GM21786 (cell line): ENCODE measurements around the gene LCA5.
"Not testable (repeated sequence)": the region's sequence is repeated elsewhere in the genome, so short reads cannot be mapped to it uniquely, and the experiment has no call there.

Source experiments
- ATAC-seq: cut with Tn5 transposase; IDR thresholded peaks from one replicate; pipeline ENCODE4 v1.9.1; 2021; ENCODE audit not compliant: unreplicated experiment

Gene LCA5

DNA sequence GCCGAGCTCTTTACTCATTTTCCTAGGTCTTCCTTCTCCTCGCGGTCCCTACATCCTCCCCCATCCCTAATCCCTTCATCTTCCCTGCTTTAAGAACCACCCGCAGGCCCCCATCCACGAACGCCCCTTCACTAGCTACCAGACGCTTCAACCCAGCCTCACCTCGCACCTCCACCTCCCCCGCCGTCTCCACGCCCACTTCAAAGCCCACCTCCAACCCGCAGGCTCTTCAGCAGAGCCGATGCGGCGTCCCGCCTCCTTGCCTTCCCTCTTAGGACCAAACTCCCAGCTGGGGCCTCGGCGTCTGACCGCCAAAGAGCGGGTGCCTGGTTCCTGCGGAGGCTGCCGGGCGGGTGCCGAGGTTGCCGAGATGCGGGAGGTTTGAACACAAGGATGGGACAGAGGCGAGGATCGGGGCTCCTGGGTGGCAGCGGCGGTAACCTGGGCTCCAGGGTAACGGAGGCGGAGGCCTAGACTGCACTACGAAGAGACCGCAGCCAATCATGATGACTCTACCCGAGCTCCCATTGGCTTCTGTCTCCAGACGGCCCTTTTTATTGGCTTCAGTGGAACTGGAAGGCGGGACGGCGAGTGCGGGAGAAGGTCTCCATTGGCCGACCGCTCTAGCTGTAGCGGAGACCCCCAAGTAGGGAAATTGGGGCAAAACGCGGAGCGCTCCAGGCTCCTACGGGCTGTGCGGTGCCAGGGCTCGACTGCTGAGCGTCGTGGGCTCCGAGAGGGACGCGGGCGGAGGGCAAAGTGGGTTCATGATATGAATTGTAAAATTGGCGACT, at the start of gene LCA5:
Gene LCA5, minus strand, starts transcription at position 477 of the 794 bp plus-strand sequence. CDS start 18,536 bp downstream, outside the sequence.
- peak; percentile 99 for ATAC-seq

DNA sequence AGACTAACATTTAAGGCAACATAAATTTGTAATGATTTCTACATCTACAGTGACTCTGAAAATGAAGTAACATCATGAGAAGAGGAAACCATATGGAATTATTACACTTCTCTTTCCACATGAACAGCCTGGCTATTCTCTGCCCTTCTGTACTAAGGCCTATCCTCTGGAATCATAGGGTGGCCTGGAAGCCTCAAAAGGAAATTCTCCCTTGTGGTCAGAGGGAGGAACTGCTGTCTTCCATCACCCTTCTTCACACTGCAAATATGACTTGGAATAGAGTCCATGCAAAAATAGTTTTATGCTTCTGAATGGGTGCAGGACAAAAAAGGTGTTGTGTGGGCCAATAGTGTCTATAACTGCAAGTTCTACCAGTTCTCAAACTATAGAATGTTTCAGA, 49.3 kb upstream of the LCA5 start:
- no peak for ATAC-seq

- ATAC-seq: no peak
These were observed 47.1 kb upstream of the LCA5 start for GRCh38 chr6:79584332-79584731.

GRCh38 chr6:79577926-79578325, 40.7 kb upstream of the LCA5 start:
- not testable (repeated sequence) for ATAC-seq

DNA sequence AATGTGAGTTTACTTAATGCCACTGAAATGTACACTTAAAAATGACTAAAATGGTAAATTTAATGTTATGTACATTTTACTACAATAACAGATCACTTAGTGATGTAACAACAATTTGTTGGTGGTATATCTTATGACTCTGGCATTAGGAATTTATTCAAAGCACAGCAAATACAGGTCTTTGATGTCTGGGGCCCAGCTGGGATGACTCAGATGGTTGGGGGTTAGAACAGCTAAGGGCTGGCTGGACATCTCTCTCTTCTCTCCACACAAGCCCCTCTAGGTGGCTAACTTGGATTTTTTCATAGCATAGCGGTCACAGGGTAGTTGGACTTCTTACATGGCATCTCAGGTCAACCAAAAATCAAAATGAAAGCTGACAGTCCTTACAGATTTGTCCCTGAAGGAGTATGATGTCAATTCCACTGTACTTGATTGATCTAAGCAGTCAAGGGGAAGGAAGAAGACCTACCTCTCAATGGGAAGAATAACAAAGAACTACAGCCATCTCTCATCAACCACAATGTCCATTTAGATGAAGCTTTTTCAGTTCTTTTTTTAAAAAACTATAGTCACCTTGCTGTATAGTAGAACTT, 37.5 kb upstream of the LCA5 start:
- no peak for ATAC-seq

- no peak for ATAC-seq
These were observed 36.9 kb upstream of the LCA5 start for GRCh38 chr6:79574174-79574573.

GRCh38 chr6:79571030-79571367, 33.8 kb upstream of the LCA5 start:
- peak; percentile 19 for ATAC-seq

- ATAC-seq: peak; percentile 71
These were observed 33.1 kb upstream of the LCA5 start for GRCh38 chr6:79570129-79571029.

DNA sequence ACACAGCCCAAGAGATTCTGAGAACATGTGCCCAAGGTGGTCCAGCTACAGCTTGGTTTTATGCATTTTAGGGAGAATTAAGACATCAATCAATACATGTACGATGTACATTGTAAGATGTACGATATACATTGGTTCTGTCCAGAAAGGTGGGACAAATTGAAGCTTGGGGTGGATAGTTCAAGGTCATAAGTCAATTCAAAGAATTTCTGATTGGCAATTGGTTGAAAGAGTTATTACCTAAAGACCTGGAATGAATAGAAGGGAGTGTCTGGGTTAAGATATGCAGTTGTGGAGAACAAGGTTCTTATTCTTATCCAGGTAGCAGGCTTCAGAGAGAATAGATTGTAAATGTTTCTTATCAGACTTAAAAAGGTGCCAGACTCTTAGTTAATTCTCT, 31.8 kb upstream of the LCA5 start:
- ATAC-seq: no peak

DNA sequence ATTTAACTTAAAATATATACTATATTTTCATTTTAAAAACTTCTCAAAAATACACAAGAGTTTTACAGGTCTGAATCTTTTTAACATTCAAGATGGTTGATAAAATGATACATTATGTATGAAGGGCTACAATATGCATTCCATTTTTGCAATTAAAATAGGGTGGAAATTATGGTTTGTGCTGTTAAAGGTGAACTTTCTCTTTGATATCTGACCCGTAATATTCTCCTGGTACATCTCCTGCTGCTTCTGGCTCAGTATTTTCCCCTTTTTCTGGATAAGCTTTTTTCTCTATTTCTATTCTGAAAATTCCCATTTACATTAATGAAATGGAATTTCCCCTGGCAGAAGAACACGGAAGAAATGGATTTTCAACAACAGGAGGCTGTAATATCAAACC, 27.4 kb upstream of the LCA5 start:
- ATAC-seq: no peak

- no peak for ATAC-seq
These were observed 22.5 kb upstream of the LCA5 start for GRCh38 chr6:79559706-79560105.

GRCh38 chr6:79557673-79558467, 20.6 kb upstream of the LCA5 start:
- ATAC-seq: no peak

DNA sequence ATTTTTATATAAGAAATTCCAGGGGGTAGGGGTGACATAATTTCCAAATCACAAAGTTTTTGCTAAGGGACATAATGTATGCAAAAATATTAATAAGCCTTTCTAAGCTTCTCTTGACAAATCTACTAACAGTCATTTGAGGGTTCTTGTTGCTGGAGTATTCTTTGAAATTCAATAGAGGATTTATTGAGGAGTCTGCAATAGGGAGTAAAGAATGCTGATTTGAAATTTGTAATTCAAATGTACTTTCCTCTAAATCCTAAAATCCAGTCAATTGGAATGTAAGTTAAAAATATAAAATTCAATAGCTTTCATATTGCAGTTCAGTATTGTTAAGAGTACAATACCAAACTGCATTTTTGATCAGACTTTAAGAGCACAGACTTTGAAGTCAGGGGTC, 17.1 kb upstream of the LCA5 start:
- no peak for ATAC-seq

- no peak for ATAC-seq
These were observed 14.2 kb upstream of the LCA5 start for GRCh38 chr6:79551401-79551800.

- ATAC-seq: no peak
These were observed 11.1 kb upstream of the LCA5 start for GRCh38 chr6:79548304-79548703.

- no peak for ATAC-seq
These were observed 9.0 kb upstream of the LCA5 start for GRCh38 chr6:79546186-79546585.

DNA sequence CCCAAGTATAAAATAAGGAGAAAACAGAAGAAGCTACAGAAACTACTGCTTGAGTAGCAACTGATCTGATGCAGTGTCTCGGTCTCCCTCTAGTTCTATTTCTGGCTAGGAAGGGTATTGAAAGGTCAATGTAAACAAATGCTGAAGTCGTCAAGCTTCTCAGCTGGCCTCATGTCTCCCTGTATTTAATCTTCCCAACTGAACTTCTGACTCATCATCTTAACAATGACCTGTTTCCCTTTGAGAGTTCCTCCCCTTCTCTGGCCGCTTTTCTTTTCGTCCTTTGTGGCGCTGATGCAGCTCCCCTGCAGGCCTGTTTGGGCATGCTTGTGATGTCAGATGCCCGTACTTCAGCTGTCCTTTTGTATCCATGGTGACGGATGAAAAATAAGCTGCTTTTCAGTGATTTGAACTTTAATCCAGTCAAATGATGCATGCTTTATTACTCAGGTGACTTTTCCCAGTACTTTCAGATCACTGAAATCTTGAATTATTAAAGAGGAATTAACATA, 7.8 kb upstream of the LCA5 start:
- ATAC-seq: peak; percentile 83

DNA sequence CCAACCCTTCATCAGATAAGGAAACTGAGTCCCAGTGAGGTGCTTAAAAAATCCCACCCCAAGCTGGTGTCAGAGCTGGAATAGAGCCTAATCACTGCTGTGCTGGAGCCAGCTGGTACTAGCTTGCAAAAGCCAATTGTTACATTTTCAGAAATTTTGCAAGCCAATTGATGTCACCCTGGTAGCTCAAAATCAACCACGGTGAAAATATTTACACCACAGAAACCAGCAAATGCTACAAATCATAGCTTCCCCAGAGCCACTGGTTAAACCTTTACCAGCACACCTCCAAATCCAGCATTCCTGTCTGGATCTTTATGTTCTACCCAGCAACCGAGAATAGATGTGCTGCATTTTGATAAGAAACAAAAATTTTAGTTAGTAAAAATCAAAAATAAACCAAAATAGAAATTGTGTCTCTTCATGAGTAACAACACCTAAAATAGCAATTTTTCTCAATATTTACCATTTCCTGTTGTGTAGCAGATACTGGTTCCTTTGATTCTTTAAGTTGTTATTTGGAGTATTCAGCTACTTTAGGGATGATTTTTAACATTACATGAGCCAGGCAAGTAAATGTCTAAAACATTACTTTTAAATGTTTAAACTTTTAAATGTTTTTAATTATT, 7.2 kb upstream of the LCA5 start:
- ATAC-seq: peak; percentile 69

DNA sequence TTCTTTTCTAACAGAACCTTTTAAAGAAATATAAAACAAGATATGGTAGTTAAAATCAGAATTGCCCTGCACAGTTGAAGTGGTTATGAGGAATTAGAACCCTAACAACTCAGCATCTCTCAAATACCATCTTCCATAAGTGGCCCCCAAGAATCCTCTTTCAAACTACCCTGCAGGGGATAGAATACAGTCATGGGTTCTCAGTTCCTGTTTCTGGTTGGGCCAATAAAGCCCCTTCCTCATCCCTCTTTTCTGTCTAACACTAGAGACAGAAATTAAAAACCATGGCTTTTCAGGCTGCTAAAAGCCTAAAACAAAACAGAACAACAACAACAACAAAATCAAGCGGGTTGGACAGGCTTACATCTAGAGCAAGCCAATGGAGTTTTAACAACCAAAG, 6.7 kb upstream of the LCA5 start:
- ATAC-seq: peak; percentile 19

DNA sequence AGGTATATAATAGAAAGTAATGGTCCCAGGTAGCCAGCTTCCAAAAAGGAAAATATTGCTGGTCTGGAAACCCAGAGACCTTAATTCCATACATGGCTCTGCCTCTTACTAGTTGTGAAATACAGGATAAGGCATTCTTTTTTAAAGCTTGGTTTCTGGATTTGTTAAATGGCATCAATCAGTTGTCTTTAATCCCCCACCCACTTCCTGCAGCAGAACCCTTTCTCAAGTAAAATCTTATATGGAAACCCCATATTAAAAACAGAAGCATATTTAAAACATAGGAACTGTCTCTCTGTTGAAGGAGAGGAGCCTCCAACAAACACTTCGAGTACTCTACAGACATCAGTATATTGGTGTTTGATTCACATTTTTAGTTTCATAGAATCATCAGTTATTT, 6.2 kb upstream of the LCA5 start:
- no peak for ATAC-seq
